Activated T-cell treated with anti-CD3 and anti-CD28 coated beads, Interleukin-2, amount 50 U/mL, for 24 hours (primary cell): ENCODE results near the gene ADD1.

Experiments
- DNase-seq: peaks from one replicate; pipeline ENCODE4 v3.0.0-alpha.2; 2020
- H3K27ac Mint-ChIP-seq: 2 replicates; pipeline ENCODE4 v1.8.0; 2020; ENCODE audit warnings: mild to moderate bottlenecking, mixed read lengths
- H3K27me3 Mint-ChIP-seq: 2 replicates; pipeline ENCODE4 v1.8.0; 2020; ENCODE audit warnings: mixed read lengths
- H3K36me3 Mint-ChIP-seq: 2 replicates; pipeline ENCODE4 v1.8.0; 2020; ENCODE audit warnings: low read depth, mixed read lengths
- H3K4me1 Mint-ChIP-seq: 2 replicates; pipeline ENCODE4 v1.8.0; 2020; ENCODE audit warnings: low read depth, mixed read lengths
- H3K4me3 Mint-ChIP-seq: 2 replicates; pipeline ENCODE4 v1.8.0; 2020; ENCODE audit warnings: mild to moderate bottlenecking, moderate library complexity, mixed read lengths
- H3K9me3 Mint-ChIP-seq: 2 replicates; pipeline ENCODE4 v1.8.0; 2020; ENCODE audit warnings: mixed read lengths

The ADD1 gene

GRCh38 chr4:2866160-2866861, 22.7 kb downstream of the ADD1 start:
- no peak overlapping the region for H3K27ac Mint-ChIP-seq
- H3K27me3 Mint-ChIP-seq, result no peaks in the 10 kb centered on the region
- peaks cover 81% of the 10 kb centered on the region for H3K4me1 Mint-ChIP-seq
- H3K9me3 Mint-ChIP-seq, result no peaks in the 10 kb centered on the region
- DNase-seq, result no peak
- H3K36me3 Mint-ChIP-seq, result peaks cover 9% of the 10 kb centered on the region
- no peak overlapping the region for H3K4me3 Mint-ChIP-seq

- peak overlapping the region; percentile 39 for H3K27ac Mint-ChIP-seq
- H3K4me3 Mint-ChIP-seq, result no peak overlapping the region
- H3K9me3 Mint-ChIP-seq, result no peaks in the 10 kb centered on the region
- DNase-seq, result no peak
- peaks cover 81% of the 10 kb centered on the region for H3K4me1 Mint-ChIP-seq
- peaks cover 10% of the 10 kb centered on the region for H3K36me3 Mint-ChIP-seq
- no peaks in the 10 kb centered on the region for H3K27me3 Mint-ChIP-seq
Measured at GRCh38 chr4:2866891-2867290, 23.2 kb downstream of the ADD1 start.

GRCh38 chr4:2867758-2868491, 24.3 kb downstream of the ADD1 start:
- Mint-ChIP-seq H3K4me1 (peaks cover 76% of the 10 kb centered on the region), H3K4me3 (no peak overlapping the region)
- DNase-seq, result no peak

GRCh38 chr4:2868877-2869487, 25.3 kb downstream of the ADD1 start:
- peak overlapping the region; percentile 53 for H3K27ac Mint-ChIP-seq
- no peaks in the 10 kb centered on the region for H3K27me3 Mint-ChIP-seq
- no peak for DNase-seq
- H3K4me3 Mint-ChIP-seq, result no peak overlapping the region
- H3K36me3 Mint-ChIP-seq, result peaks cover 12% of the 10 kb centered on the region
- H3K4me1 Mint-ChIP-seq, result peaks cover 79% of the 10 kb centered on the region
- H3K9me3 Mint-ChIP-seq, result no peaks in the 10 kb centered on the region

More at GRCh38 chr4:2867758-2868491, 24.3 kb downstream of the ADD1 start:
- H3K27me3 Mint-ChIP-seq, result no peaks in the 10 kb centered on the region
- H3K27ac Mint-ChIP-seq, result peak overlapping the region; percentile 20
- H3K9me3 Mint-ChIP-seq, result no peaks in the 10 kb centered on the region
- H3K36me3 Mint-ChIP-seq, result peaks cover 12% of the 10 kb centered on the region

GRCh38 chr4:2869659-2870058, 26.0 kb downstream of the ADD1 start:
- Mint-ChIP-seq H3K4me1 (peaks cover 79% of the 10 kb centered on the region), H3K4me3 (no peak overlapping the region)

GRCh38 chr4:2870082-2870481, 26.4 kb downstream of the ADD1 start:
- Mint-ChIP-seq H3K36me3 (peaks cover 12% of the 10 kb centered on the region), H3K9me3 (no peaks in the 10 kb centered on the region), H3K4me1 (peaks cover 77% of the 10 kb centered on the region), H3K4me3 (no peak overlapping the region), H3K27ac (no peak overlapping the region), H3K27me3 (no peaks in the 10 kb centered on the region)
- no peak for DNase-seq

More at GRCh38 chr4:2869659-2870058, 26.0 kb downstream of the ADD1 start:
- H3K27me3 Mint-ChIP-seq, result no peaks in the 10 kb centered on the region
- H3K36me3 Mint-ChIP-seq, result peaks cover 12% of the 10 kb centered on the region
- H3K27ac Mint-ChIP-seq, result peak overlapping the region; percentile 5
- no peak for DNase-seq
- H3K9me3 Mint-ChIP-seq, result no peaks in the 10 kb centered on the region

GRCh38 chr4:2871466-2871865, 27.8 kb downstream of the ADD1 start:
- Mint-ChIP-seq H3K9me3 (no peaks in the 10 kb centered on the region), H3K27me3 (no peaks in the 10 kb centered on the region), H3K36me3 (peaks cover 25% of the 10 kb centered on the region), H3K27ac (peak overlapping the region; percentile 53), H3K4me3 (no peak overlapping the region), H3K4me1 (peaks cover 78% of the 10 kb centered on the region)
- DNase-seq, result no peak

- no peak overlapping the region for H3K4me3 Mint-ChIP-seq
- no peak for DNase-seq
- peak overlapping the region; percentile 53 for H3K27ac Mint-ChIP-seq
- H3K36me3 Mint-ChIP-seq, result peaks cover 26% of the 10 kb centered on the region
- H3K27me3 Mint-ChIP-seq, result no peaks in the 10 kb centered on the region
- H3K4me1 Mint-ChIP-seq, result peaks cover 74% of the 10 kb centered on the region
- no peaks in the 10 kb centered on the region for H3K9me3 Mint-ChIP-seq
Measured at GRCh38 chr4:2871911-2872310, 28.3 kb downstream of the ADD1 start.

- Mint-ChIP-seq H3K27ac (peak overlapping the region; percentile 51), H3K36me3 (peaks cover 37% of the 10 kb centered on the region), H3K4me3 (no peak overlapping the region), H3K9me3 (no peaks in the 10 kb centered on the region), H3K4me1 (peaks cover 72% of the 10 kb centered on the region), H3K27me3 (no peaks in the 10 kb centered on the region)
- no peak for DNase-seq
Measured at GRCh38 chr4:2873329-2873728, 29.7 kb downstream of the ADD1 start.

GRCh38 chr4:2874861-2875260, 31.2 kb downstream of the ADD1 start:
- DNase-seq, result no peak
- peaks cover 47% of the 10 kb centered on the region for H3K36me3 Mint-ChIP-seq
- peak overlapping the region; percentile 71 for H3K27ac Mint-ChIP-seq
- no peak overlapping the region for H3K4me3 Mint-ChIP-seq
- H3K27me3 Mint-ChIP-seq, result no peaks in the 10 kb centered on the region
- peaks cover 63% of the 10 kb centered on the region for H3K4me1 Mint-ChIP-seq
- no peaks in the 10 kb centered on the region for H3K9me3 Mint-ChIP-seq

GRCh38 chr4:2875556-2875955, 31.9 kb downstream of the ADD1 start:
- Mint-ChIP-seq H3K4me1 (peaks cover 56% of the 10 kb centered on the region), H3K9me3 (no peaks in the 10 kb centered on the region), H3K36me3 (peaks cover 49% of the 10 kb centered on the region), H3K27ac (peak overlapping the region; percentile 71), H3K4me3 (no peak overlapping the region), H3K27me3 (no peaks in the 10 kb centered on the region)
- no peak for DNase-seq

- Mint-ChIP-seq H3K36me3 (peaks cover 65% of the 10 kb centered on the region), H3K9me3 (no peaks in the 10 kb centered on the region), H3K4me1 (peaks cover 37% of the 10 kb centered on the region), H3K27ac (peak overlapping the region; percentile 82), H3K4me3 (no peak overlapping the region), H3K27me3 (no peaks in the 10 kb centered on the region)
- no peak for DNase-seq
Measured at GRCh38 chr4:2878346-2878745, 34.7 kb downstream of the ADD1 start.

- no peaks in the 10 kb centered on the region for H3K9me3 Mint-ChIP-seq
- no peaks in the 10 kb centered on the region for H3K27me3 Mint-ChIP-seq
- no peak overlapping the region for H3K4me3 Mint-ChIP-seq
- H3K36me3 Mint-ChIP-seq, result peaks cover 72% of the 10 kb centered on the region
- H3K4me1 Mint-ChIP-seq, result peaks cover 33% of the 10 kb centered on the region
- H3K27ac Mint-ChIP-seq, result peak overlapping the region; percentile 82
- DNase-seq, result no peak
Measured at GRCh38 chr4:2879026-2879425, 35.4 kb downstream of the ADD1 start.

- H3K4me1 Mint-ChIP-seq, result peaks cover 26% of the 10 kb centered on the region
- no peak for DNase-seq
- H3K9me3 Mint-ChIP-seq, result no peaks in the 10 kb centered on the region
- H3K4me3 Mint-ChIP-seq, result no peak overlapping the region
- peaks cover 81% of the 10 kb centered on the region for H3K36me3 Mint-ChIP-seq
- H3K27me3 Mint-ChIP-seq, result no peaks in the 10 kb centered on the region
- H3K27ac Mint-ChIP-seq, result no peak overlapping the region
Measured at GRCh38 chr4:2881431-2881830, 37.8 kb downstream of the ADD1 start.

- Mint-ChIP-seq H3K4me3 (no peak overlapping the region), H3K27me3 (no peaks in the 10 kb centered on the region), H3K36me3 (peaks cover 84% of the 10 kb centered on the region), H3K4me1 (peaks cover 22% of the 10 kb centered on the region), H3K27ac (no peak overlapping the region), H3K9me3 (no peaks in the 10 kb centered on the region)
- no peak for DNase-seq
Measured at GRCh38 chr4:2882341-2882740, 38.7 kb downstream of the ADD1 start.
